ENCODE data around the gene PLEKHA5. TPM values are rescaled to one million over a fixed set of nuclear protein-coding genes. Genes with fewer than 3 reads are reported as not detected.
"Not testable (repeated sequence)": the region's sequence is repeated elsewhere in the genome, so short reads cannot be mapped to it uniquely, and the experiment has no call there.

Gene PLEKHA5
- total and polyA plus RNA-seq, 11 donors: 18.1 to 72.2 (median 58.2) TPM

- TF ChIP-seq CTCF (IDR thresholded peaks at IDR 0.05) (no peak), POLR2A (IDR thresholded peaks at IDR 0.05) (no peak)
- intact Hi-C loops (cut with DNase I): no loop called here
- Histone ChIP-seq H3K27me3 (no peaks in the 10 kb centered on the region), H3K4me1 (peaks cover 0 to 54% (median 27%) of the 10 kb centered on the region in 12 donors), H3K4me3 (no peak overlapping the region), H3K9me3 (no peaks in the 10 kb centered on the region), H3K36me3 (no peaks in the 10 kb centered on the region), H3K27ac (no peak overlapping the region)
- WGBS, 4 donors: 69 to 76% (median 73%) methylated on average over 1 of the region's 1 CpG
- peak; percentile 46 to 66 (median 58) for ATAC-seq
- no peak for DNase-seq
Measured at GRCh38 chr12:19169222-19169621, 39.7 kb downstream of the PLEKHA5 start.

GRCh38 chr12:19170286-19170685, 40.8 kb downstream of the PLEKHA5 start:
- H3K4me3 ChIP-seq; ATAC-seq; H3K27ac ChIP-seq; H3K27me3 ChIP-seq; H3K36me3 ChIP-seq; intact Hi-C loops (cut with DNase I); H3K9me3 ChIP-seq; DNase-seq: not testable (repeated sequence)
- H3K4me1 ChIP-seq: peaks cover 0 to 44% (median 22%) of the 10 kb centered on the region in 12 donors
- 91 to 96% (median 95%) methylated on average over 9 of the region's 9 CpGs for WGBS, 4 donors

- TF ChIP-seq CTCF (IDR thresholded peaks at IDR 0.05) (no peak), POLR2A (IDR thresholded peaks at IDR 0.05) (no peak)
Measured at GRCh38 chr12:19171731-19172130, 42.2 kb downstream of the PLEKHA5 start.

GRCh38 chr12:19177754-19178153, 48.2 kb downstream of the PLEKHA5 start:
- H3K27me3 ChIP-seq: no peaks in the 10 kb centered on the region
- no peak for TF ChIP-seq CTCF (IDR thresholded peaks at IDR 0.05)
- no peak for TF ChIP-seq POLR2A (IDR thresholded peaks at IDR 0.05)
- no peaks in the 10 kb centered on the region for H3K36me3 ChIP-seq
- no peak overlapping the region for H3K4me3 ChIP-seq
- ATAC-seq: peak in 3 of 4 donors; percentile 32 to 49 (median 34)
- peaks cover 0 to 27% (median 15%) of the 10 kb centered on the region in 12 donors for H3K4me1 ChIP-seq
- peak overlapping the region in 8 of 12 donors; percentile 8 to 45 (median 17) for H3K27ac ChIP-seq
- no peaks in the 10 kb centered on the region for H3K9me3 ChIP-seq
- WGBS, 4 donors: 42 to 50% (median 45%) methylated on average over 3 of the region's 3 CpGs
- intact Hi-C loops (cut with DNase I): loop anchor here in 1 of 10 donors (5.0 kb wide), 1 partner anchor 40 kb away; no protein-coding TSS in a partner anchor
- no peak for DNase-seq

More at GRCh38 chr12:19171731-19172130, 42.2 kb downstream of the PLEKHA5 start:
- Histone ChIP-seq H3K36me3 (no peaks in the 10 kb centered on the region), H3K9me3 (no peaks in the 10 kb centered on the region), H3K4me3 (no peak overlapping the region), H3K4me1 (peaks cover 0 to 34% (median 16%) of the 10 kb centered on the region in 12 donors), H3K27ac (no peak overlapping the region), H3K27me3 (no peaks in the 10 kb centered on the region)
- 50 to 58% (median 53%) methylated on average over 2 of the region's 2 CpGs for WGBS, 4 donors
- ATAC-seq: no peak
- no peak for DNase-seq
- intact Hi-C loops (cut with DNase I): no loop called here

GRCh38 chr12:19179986-19180385, 50.5 kb downstream of the PLEKHA5 start:
- peaks cover 0 to 32% (median 14%) of the 10 kb centered on the region in 12 donors for H3K4me1 ChIP-seq
- H3K4me3 ChIP-seq: no peak overlapping the region
- no peaks in the 10 kb centered on the region for H3K9me3 ChIP-seq
- H3K36me3 ChIP-seq: no peaks in the 10 kb centered on the region
- 60 to 67% (median 63%) methylated on average over 4 of the region's 4 CpGs for WGBS, 4 donors
- ATAC-seq: no peak
- intact Hi-C loops (cut with DNase I): loop anchor here (2.0 to 10.0 kb wide), 14 partner anchors 43 to 925 kb away; no protein-coding TSS in a partner anchor
- TF ChIP-seq CTCF (IDR thresholded peaks at IDR 0.05): no peak
- DNase-seq: no peak
- peak overlapping the region in 7 of 12 donors; percentile 24 to 53 (median 36) for H3K27ac ChIP-seq
- no peaks in the 10 kb centered on the region for H3K27me3 ChIP-seq

All from heart left ventricle (tissue), 16 donors.